ENCODE results near the gene PHTF1. TPM values are rescaled to one million over a fixed set of nuclear protein-coding genes. Genes with fewer than 3 reads are reported as not detected.

The PHTF1 gene
- total RNA-seq, 1 experiment from 2014 or later: 27.3 TPM

DNA sequence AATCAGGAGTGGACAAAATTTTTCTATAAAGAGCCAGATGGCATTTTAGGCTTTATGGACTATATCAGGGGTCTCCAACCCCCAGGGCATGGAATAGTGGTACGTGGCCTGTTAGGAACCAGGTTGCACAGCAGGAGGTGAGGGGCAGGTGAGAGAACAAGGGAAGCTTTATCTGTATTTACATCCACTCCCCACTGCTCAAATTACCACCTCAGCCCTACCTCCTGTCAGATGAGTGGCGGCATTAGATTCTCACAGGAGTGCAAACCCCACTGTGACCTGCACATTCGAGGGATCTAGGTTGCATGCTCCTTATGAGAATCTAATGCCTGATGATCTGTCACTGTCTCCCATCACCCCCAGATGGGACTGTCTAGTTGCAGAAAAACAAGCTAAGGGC lies 13.9 kb downstream of the PHTF1 start:
- Histone ChIP-seq H2AFZ (ENCODE audit: low read length) (no peak overlapping the region), H3K79me2 (ENCODE audit: low read length) (no peaks in the 10 kb centered on the region), H3K9me3 (ENCODE audit: low read length) (no peaks in the 10 kb centered on the region), H3K27ac (ENCODE audit: low read length) (no peak overlapping the region), H3K9ac (ENCODE audit: low read length) (no peak overlapping the region), H3K4me3 (ENCODE audit: low read length) (no peak overlapping the region), H3K9me2 (replicated peaks; ENCODE audit: low read length) (no peaks in the 10 kb centered on the region), H3K4me2 (ENCODE audit: low read length) (no peak overlapping the region), H3K27me3 (ENCODE audit: low read length) (no peaks in the 10 kb centered on the region), H4K20me1 (ENCODE audit: low read length) (0 out of 2 replicates have a peak, but pooled peaks cover 5% of the 10 kb centered on the region), H3K4me1 (ENCODE audit: insufficient read depth, low read length) (no peaks in the 10 kb centered on the region), H3F3A (ENCODE audit: low read length, unreplicated experiment) (no peaks in the 10 kb centered on the region), H3K36me3 (ENCODE audit: low read depth, low read length) (0 out of 2 replicates have a peak, but pooled peaks cover 4% of the 10 kb centered on the region)
- BruUV-seq (replicated peaks): no TSS peak
- ChIA-PET CTCF (no interaction called here), POLR2A (ENCODE audit: unreplicated experiment) (no interaction called here)
- ATAC-seq (no peak), DNase-seq (no peak)
- TF ChIP-seq EZH2phosphoT487 (IDR thresholded peaks at IDR 0.05; ENCODE audit: borderline replicate concordance, low read length) (no peak), EZH2 (IDR thresholded peaks at IDR 0.05; ENCODE audit: low read length, unreplicated experiment) (no peak)
- TF ChIP-seq, protein P1, sequence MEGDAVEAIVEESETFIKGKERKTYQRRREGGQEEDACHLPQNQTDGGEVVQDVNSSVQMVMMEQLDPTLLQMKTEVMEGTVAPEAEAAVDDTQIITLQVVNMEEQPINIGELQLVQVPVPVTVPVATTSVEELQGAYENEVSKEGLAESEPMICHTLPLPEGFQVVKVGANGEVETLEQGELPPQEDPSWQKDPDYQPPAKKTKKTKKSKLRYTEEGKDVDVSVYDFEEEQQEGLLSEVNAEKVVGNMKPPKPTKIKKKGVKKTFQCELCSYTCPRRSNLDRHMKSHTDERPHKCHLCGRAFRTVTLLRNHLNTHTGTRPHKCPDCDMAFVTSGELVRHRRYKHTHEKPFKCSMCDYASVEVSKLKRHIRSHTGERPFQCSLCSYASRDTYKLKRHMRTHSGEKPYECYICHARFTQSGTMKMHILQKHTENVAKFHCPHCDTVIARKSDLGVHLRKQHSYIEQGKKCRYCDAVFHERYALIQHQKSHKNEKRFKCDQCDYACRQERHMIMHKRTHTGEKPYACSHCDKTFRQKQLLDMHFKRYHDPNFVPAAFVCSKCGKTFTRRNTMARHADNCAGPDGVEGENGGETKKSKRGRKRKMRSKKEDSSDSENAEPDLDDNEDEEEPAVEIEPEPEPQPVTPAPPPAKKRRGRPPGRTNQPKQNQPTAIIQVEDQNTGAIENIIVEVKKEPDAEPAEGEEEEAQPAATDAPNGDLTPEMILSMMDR (conservative IDR thresholded peaks at IDR 0.05; ENCODE audit: low read depth, low read length): no peak
- intact Hi-C loops (cut with micrococcal nuclease): no loop called here

DNA sequence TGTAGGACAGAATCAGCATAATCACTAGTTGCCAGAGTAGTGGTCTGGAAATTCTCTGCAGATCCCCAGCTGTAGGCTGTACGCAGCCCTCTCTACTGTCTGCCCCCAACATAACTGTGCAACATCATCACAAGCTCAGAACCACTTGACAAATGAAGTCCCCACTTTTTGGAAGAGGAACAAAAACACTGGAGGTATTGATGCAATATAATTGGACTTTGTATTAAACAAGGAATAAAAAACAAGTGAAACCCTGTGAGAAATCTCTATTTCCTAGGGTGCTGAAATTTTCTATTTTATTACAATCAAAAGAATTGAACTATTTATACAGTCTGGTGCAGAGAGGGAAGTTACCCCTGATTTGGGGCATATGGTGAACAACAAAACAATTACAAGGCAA lies 15.2 kb downstream of the PHTF1 start:
- Histone ChIP-seq H2AFZ (ENCODE audit: low read length) (no peak overlapping the region), H3K27ac (ENCODE audit: low read length) (no peak overlapping the region), H3K4me3 (ENCODE audit: low read length) (no peak overlapping the region), H3K36me3 (ENCODE audit: low read depth, low read length) (0 out of 2 replicates have a peak, but pooled peaks cover 6% of the 10 kb centered on the region), H3K9me3 (ENCODE audit: low read length) (no peaks in the 10 kb centered on the region), H3K4me1 (ENCODE audit: insufficient read depth, low read length) (no peaks in the 10 kb centered on the region), H3F3A (ENCODE audit: low read length, unreplicated experiment) (no peaks in the 10 kb centered on the region), H3K27me3 (ENCODE audit: low read length) (no peaks in the 10 kb centered on the region), H3K9me2 (replicated peaks; ENCODE audit: low read length) (no peaks in the 10 kb centered on the region), H3K9ac (ENCODE audit: low read length) (no peak overlapping the region), H3K79me2 (ENCODE audit: low read length) (no peaks in the 10 kb centered on the region), H4K20me1 (ENCODE audit: low read length) (0 out of 2 replicates have a peak, but pooled peaks cover 5% of the 10 kb centered on the region), H3K4me2 (ENCODE audit: low read length) (no peak overlapping the region)
- intact Hi-C loops (cut with micrococcal nuclease): no loop called here
- TF ChIP-seq EZH2 (IDR thresholded peaks at IDR 0.05; ENCODE audit: low read length, unreplicated experiment) (no peak), EZH2phosphoT487 (IDR thresholded peaks at IDR 0.05; ENCODE audit: borderline replicate concordance, low read length) (no peak)
- ATAC-seq (no peak), DNase-seq (no peak)
- BruUV-seq (replicated peaks): no TSS peak
- POLR2A ChIA-PET (ENCODE audit: unreplicated experiment): interaction anchor here (0.7 kb wide), 1 partner anchor 229 kb away, joined by 7 read pairs; no protein-coding TSS in a partner anchor
- CTCF ChIA-PET: no interaction called here

DNA sequence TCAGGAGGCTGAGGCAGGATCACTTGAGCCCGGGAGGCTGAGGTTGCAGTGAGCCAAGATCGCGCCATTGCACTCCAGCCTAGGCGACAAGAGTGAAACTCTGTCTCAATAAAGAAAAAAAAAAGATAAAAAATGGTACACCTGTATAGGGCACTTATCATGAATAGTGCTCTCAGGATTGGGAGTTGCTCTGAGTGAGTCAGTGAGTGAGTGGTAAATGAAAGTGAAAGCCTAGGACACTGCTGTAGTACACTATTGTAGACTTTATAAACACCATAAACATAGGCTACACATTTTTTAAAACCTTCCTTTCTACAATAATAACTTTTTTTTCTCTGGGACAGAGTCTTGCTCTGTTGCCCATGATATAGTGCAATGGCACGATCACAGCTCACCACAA lies 16.8 kb downstream of the PHTF1 start:
- ATAC-seq (no peak), DNase-seq (no peak)
- H3K36me3 ChIP-seq (ENCODE audit: low read depth, low read length): peaks cover 8% of the 10 kb centered on the region; the same call in 1 of the 2 replicates
- TF ChIP-seq, protein P1 (conservative IDR thresholded peaks at IDR 0.05; ENCODE audit: low read depth, low read length): no peak
- TF ChIP-seq EZH2 (IDR thresholded peaks at IDR 0.05; ENCODE audit: low read length, unreplicated experiment): no peak
- TF ChIP-seq EZH2phosphoT487 (IDR thresholded peaks at IDR 0.05; ENCODE audit: borderline replicate concordance, low read length): no peak
- no peaks in the 10 kb centered on the region for H3K79me2 ChIP-seq (ENCODE audit: low read length)
- H3K9me2 ChIP-seq (replicated peaks; ENCODE audit: low read length): no peaks in the 10 kb centered on the region
- 0 out of 2 replicates have a peak, but pooled peaks cover 5% of the 10 kb centered on the region for H4K20me1 ChIP-seq (ENCODE audit: low read length)
- H3K4me2 ChIP-seq (ENCODE audit: low read length): no peak overlapping the region
- H3K4me1 ChIP-seq (ENCODE audit: insufficient read depth, low read length): no peaks in the 10 kb centered on the region
- no peak overlapping the region for H2AFZ ChIP-seq (ENCODE audit: low read length)
- H3F3A ChIP-seq (ENCODE audit: low read length, unreplicated experiment): no peaks in the 10 kb centered on the region
- H3K9ac ChIP-seq (ENCODE audit: low read length): no peak overlapping the region
- no TSS peak for BruUV-seq (replicated peaks)
- no peaks in the 10 kb centered on the region for H3K27me3 ChIP-seq (ENCODE audit: low read length)
- intact Hi-C loops (cut with micrococcal nuclease): no loop called here
- CTCF ChIA-PET: no interaction called here
- POLR2A ChIA-PET (ENCODE audit: unreplicated experiment): interaction anchor here (0.6 to 0.7 kb wide), 2 partner anchors 181 to 725 kb away, joined by 6 to 7 read pairs; no protein-coding TSS in a partner anchor
- no peak overlapping the region for H3K4me3 ChIP-seq (ENCODE audit: low read length)
- H3K27ac ChIP-seq (ENCODE audit: low read length): no peak overlapping the region
- H3K9me3 ChIP-seq (ENCODE audit: low read length): no peaks in the 10 kb centered on the region

All from PC-3 (cell line).